Mucosa of descending colon (tissue), 3 donors: ENCODE data around the gene GJA5. TPM values are rescaled to one million over a fixed set of nuclear protein-coding genes. Genes with fewer than 3 reads are reported as not detected.

ENCODE experiments used
- ATAC-seq: fragments of 200-7000 bp; cut with Tn5 transposase; one replicate; pipeline ENCODE4 v1.9.1; 2020; ENCODE audit warnings: mild to moderate bottlenecking, moderate library complexity
- DNase-seq, 3 donors: peaks; one replicate each; pipeline ENCODE4 v3.0.0-alpha.2; 2020
- H3K36me3 ChIP-seq: fragments of 200-600 bp; one replicate; pipeline ENCODE4 v1.8.0; 2021; ENCODE audit warnings: low read depth, mild to moderate bottlenecking
- H3K4me1 ChIP-seq: fragments of 200-600 bp; one replicate; pipeline ENCODE4 v1.8.0; 2021; ENCODE audit warnings: low read depth, mild to moderate bottlenecking
- H3K4me3 ChIP-seq: fragments of 200-600 bp; one replicate; pipeline ENCODE4 v1.8.0; 2021; ENCODE audit warnings: mild to moderate bottlenecking
- H3K9me3 ChIP-seq: fragments of 200-600 bp; one replicate; pipeline ENCODE4 v1.8.0; 2021; ENCODE audit warnings: mild to moderate bottlenecking
- intact Hi-C, 2 donors: fragments of 100-400 bp; cut with DNase I in 1 of 2; cut with micrococcal nuclease in 1 of 2; formaldehyde crosslinking; loops; one replicate each; pipeline versions ENCODE4 v1.11.0 to v1.11.1; 2022; cut with DNase I, micrococcal nuclease
- total RNA-seq, 3 donors: library from RNA; stranded (reverse); fragmentation: NEBNext Ultra II Directional in 2 of 3; extraction: Animal tissue kit (Norgen Biotek cat#: 25700) in 2 of 3; gene quantifications; one replicate each; pipeline versions ENCODE4 v1.2.1 to v1.2.4, GENCODE V29; 2021 to 2023
- TF ChIP-seq, protein P1 (sequence below): fragments of 200-600 bp; IDR thresholded peaks from one replicate; pipeline ENCODE4 v1.8.0; 2022; ENCODE audit warnings: antibody characterized with exemption, mild to moderate bottlenecking
- donor health status: DM: no; HTN: no; CAD: no; lungs with moderate emphysema.
- donor health status: DM: no; HTN: no; CAD: no.
- donor health status: DM: no; HTN: yes; CAD: no.

Gene GJA5
- total RNA-seq, 3 donors from 2014 or later, result 1.3 to 7.7 (median 3.0) TPM

GRCh38 chr1:147800804-147801203 is 40.4 kb upstream of the GJA5 start:
- Histone ChIP-seq H3K4me1 (no peaks in the 10 kb centered on the region), H3K36me3 (no peaks in the 10 kb centered on the region), H3K9me3 (no peaks in the 10 kb centered on the region), H3K4me3 (no peak overlapping the region)
- intact Hi-C loops, result no loop called here
- no peak for DNase-seq
- TF ChIP-seq, protein P1, sequence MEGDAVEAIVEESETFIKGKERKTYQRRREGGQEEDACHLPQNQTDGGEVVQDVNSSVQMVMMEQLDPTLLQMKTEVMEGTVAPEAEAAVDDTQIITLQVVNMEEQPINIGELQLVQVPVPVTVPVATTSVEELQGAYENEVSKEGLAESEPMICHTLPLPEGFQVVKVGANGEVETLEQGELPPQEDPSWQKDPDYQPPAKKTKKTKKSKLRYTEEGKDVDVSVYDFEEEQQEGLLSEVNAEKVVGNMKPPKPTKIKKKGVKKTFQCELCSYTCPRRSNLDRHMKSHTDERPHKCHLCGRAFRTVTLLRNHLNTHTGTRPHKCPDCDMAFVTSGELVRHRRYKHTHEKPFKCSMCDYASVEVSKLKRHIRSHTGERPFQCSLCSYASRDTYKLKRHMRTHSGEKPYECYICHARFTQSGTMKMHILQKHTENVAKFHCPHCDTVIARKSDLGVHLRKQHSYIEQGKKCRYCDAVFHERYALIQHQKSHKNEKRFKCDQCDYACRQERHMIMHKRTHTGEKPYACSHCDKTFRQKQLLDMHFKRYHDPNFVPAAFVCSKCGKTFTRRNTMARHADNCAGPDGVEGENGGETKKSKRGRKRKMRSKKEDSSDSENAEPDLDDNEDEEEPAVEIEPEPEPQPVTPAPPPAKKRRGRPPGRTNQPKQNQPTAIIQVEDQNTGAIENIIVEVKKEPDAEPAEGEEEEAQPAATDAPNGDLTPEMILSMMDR, result no peak
- ATAC-seq, result no peak

GRCh38 chr1:147798731-147799130 is 38.3 kb upstream of the GJA5 start:
- intact Hi-C loops, result no loop called here
- Histone ChIP-seq H3K36me3 (no peaks in the 10 kb centered on the region), H3K4me3 (no peak overlapping the region), H3K9me3 (no peaks in the 10 kb centered on the region), H3K4me1 (no peaks in the 10 kb centered on the region)
- ATAC-seq, result no peak
- TF ChIP-seq, protein P1, result no peak
- no peak for DNase-seq

- Histone ChIP-seq H3K36me3 (no peaks in the 10 kb centered on the region), H3K4me1 (no peaks in the 10 kb centered on the region), H3K4me3 (no peak overlapping the region), H3K9me3 (no peaks in the 10 kb centered on the region)
- TF ChIP-seq, protein P1, result no peak
- no peak for DNase-seq
- ATAC-seq, result no peak
- intact Hi-C loops, result no loop called here
Observed at GRCh38 chr1:147794570-147794969, 34.2 kb upstream of the GJA5 start.

- ATAC-seq (no peak), DNase-seq (no peak)
- TF ChIP-seq, protein P1, result no peak
- no peaks in the 10 kb centered on the region for H3K36me3 ChIP-seq
- no peak overlapping the region for H3K4me3 ChIP-seq
- no peaks in the 10 kb centered on the region for H3K4me1 ChIP-seq
- H3K9me3 ChIP-seq, result no peaks in the 10 kb centered on the region
- intact Hi-C loops, result no loop called here
Observed at GRCh38 chr1:147791876-147792275, 31.5 kb upstream of the GJA5 start.

DNA sequence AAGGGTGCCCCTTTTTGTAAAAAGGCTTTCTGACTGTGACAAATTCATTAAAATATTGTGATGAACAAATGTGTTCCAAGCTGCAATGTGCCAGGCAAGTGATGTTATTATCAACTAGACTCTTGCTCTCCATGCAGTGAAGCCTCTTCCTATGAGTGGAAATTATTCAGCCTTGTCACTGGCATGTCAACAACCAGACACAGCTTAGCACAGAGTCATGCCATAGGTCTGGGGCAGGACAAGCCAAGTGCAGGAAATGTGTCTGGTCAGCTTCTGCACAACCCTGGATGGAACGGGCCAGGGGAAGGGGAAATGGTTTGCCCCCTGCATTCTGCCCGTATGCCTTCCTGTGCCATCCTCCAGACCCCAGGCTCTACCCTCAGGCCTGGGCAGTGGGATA is 27.4 kb upstream of the GJA5 start:
- Histone ChIP-seq H3K4me3 (no peak overlapping the region), H3K4me1 (no peaks in the 10 kb centered on the region), H3K36me3 (no peaks in the 10 kb centered on the region), H3K9me3 (no peaks in the 10 kb centered on the region)
- DNase-seq (no peak), ATAC-seq (no peak)
- TF ChIP-seq, protein P1, result no peak
- intact Hi-C loops, result no loop called here

DNA sequence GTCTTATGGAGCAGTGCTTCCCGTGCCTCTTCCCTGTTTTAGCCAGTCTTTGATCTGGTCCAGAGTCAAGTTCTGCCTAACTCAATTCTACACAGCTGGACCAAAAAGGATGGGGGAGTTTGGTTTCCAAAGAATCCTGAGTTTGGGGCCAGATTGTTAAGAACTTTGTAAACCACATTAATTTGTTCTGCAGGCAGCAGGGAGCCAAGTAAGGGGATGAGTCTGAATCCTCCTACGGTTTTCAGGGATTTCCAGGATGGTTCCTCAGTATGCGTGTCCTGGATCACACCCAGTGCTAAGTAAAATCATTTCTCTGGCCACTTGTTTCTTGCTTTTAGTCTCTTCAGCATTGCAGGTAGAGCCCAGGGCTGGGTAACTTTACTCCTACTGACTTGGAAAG is 26.1 kb upstream of the GJA5 start:
- ATAC-seq (no peak), DNase-seq (no peak)
- Histone ChIP-seq H3K4me3 (no peak overlapping the region), H3K4me1 (no peaks in the 10 kb centered on the region), H3K9me3 (no peaks in the 10 kb centered on the region), H3K36me3 (no peaks in the 10 kb centered on the region)
- intact Hi-C loops, result no loop called here
- TF ChIP-seq, protein P1, result no peak
